ENCODE results near the gene INTS11.

The INTS11 gene

GRCh38 chr1:1281533-1282321, 42.7 kb downstream of the INTS11 start:
- ATAC-seq (ENCODE audit: low read depth) (no peak), DNase-seq (ENCODE audit: low spot score in 2 of 2) (no peak)
- no peak overlapping the region for H3K4me3 Mint-ChIP-seq
- H3K9me3 Mint-ChIP-seq = no peaks in the 10 kb centered on the region
- H3K36me3 Mint-ChIP-seq = no peaks in the 10 kb centered on the region
- peaks cover 6% of the 10 kb centered on the region for H3K4me1 Mint-ChIP-seq
- no peak overlapping the region for H3K27ac Mint-ChIP-seq
- H3K27me3 Mint-ChIP-seq = peaks cover 5% of the 10 kb centered on the region

GRCh38 chr1:1280782-1281481, 43.5 kb downstream of the INTS11 start:
- Mint-ChIP-seq H3K9me3 (no peaks in the 10 kb centered on the region), H3K4me1 (peaks cover 6% of the 10 kb centered on the region), H3K36me3 (no peaks in the 10 kb centered on the region), H3K4me3 (no peak overlapping the region), H3K27ac (no peak overlapping the region), H3K27me3 (peaks cover 5% of the 10 kb centered on the region)
- DNase-seq (ENCODE audit: low spot score in 2 of 2) (no peak), ATAC-seq (ENCODE audit: low read depth) (no peak)

- H3K4me1 Mint-ChIP-seq = peaks cover 6% of the 10 kb centered on the region
- no peak overlapping the region for H3K4me3 Mint-ChIP-seq
- peaks cover 5% of the 10 kb centered on the region for H3K27me3 Mint-ChIP-seq
- no peak for ATAC-seq (ENCODE audit: low read depth)
- no peak overlapping the region for H3K27ac Mint-ChIP-seq
- no peaks in the 10 kb centered on the region for H3K36me3 Mint-ChIP-seq
- no peaks in the 10 kb centered on the region for H3K9me3 Mint-ChIP-seq
- no peak for DNase-seq (ENCODE audit: low spot score in 2 of 2)
Measured at GRCh38 chr1:1279028-1279427, 45.4 kb downstream of the INTS11 start.

GRCh38 chr1:1278620-1279019, 45.8 kb downstream of the INTS11 start:
- ATAC-seq (ENCODE audit: low read depth) (no peak), DNase-seq (ENCODE audit: low spot score in 2 of 2) (no peak)
- Mint-ChIP-seq H3K4me1 (peaks cover 3% of the 10 kb centered on the region), H3K27ac (no peak overlapping the region), H3K27me3 (peaks cover 4% of the 10 kb centered on the region), H3K9me3 (no peaks in the 10 kb centered on the region), H3K4me3 (no peak overlapping the region), H3K36me3 (no peaks in the 10 kb centered on the region)

- Mint-ChIP-seq H3K27ac (no peak overlapping the region), H3K36me3 (no peaks in the 10 kb centered on the region), H3K27me3 (no peaks in the 10 kb centered on the region), H3K9me3 (no peaks in the 10 kb centered on the region), H3K4me3 (peak overlapping the region; percentile 37), H3K4me1 (peaks cover 12% of the 10 kb centered on the region)
- ATAC-seq (ENCODE audit: low read depth) (no peak), DNase-seq (ENCODE audit: low spot score in 2 of 2) (no peak)
Measured at GRCh38 chr1:1275836-1276235, 48.6 kb downstream of the INTS11 start.

GRCh38 chr1:1274931-1275431, 49.5 kb downstream of the INTS11 start:
- Mint-ChIP-seq H3K36me3 (no peaks in the 10 kb centered on the region), H3K27ac (no peak overlapping the region), H3K9me3 (no peaks in the 10 kb centered on the region), H3K4me3 (peak overlapping the region; percentile 76), H3K27me3 (no peaks in the 10 kb centered on the region), H3K4me1 (peaks cover 21% of the 10 kb centered on the region)
- DNase-seq (ENCODE audit: low spot score in 2 of 2) (no peak), ATAC-seq (ENCODE audit: low read depth) (no peak)

GRCh38 chr1:1274299-1274930, 50.0 kb downstream of the INTS11 start:
- Mint-ChIP-seq H3K4me3 (peak overlapping the region; percentile 76), H3K36me3 (no peaks in the 10 kb centered on the region), H3K27me3 (no peaks in the 10 kb centered on the region), H3K4me1 (peaks cover 25% of the 10 kb centered on the region), H3K27ac (no peak overlapping the region), H3K9me3 (no peaks in the 10 kb centered on the region)
- no peak for ATAC-seq (ENCODE audit: low read depth)
- DNase-seq (ENCODE audit: low spot score in 2 of 2) = no peak

- Mint-ChIP-seq H3K36me3 (no peaks in the 10 kb centered on the region), H3K27me3 (no peaks in the 10 kb centered on the region), H3K27ac (peak within 1 kb of the TSS; percentile 63), H3K4me3 (peak within 1 kb of the TSS; percentile 84), H3K9me3 (no peaks in the 10 kb centered on the region), H3K4me1 (peaks cover 25% of the 10 kb centered on the region)
- ATAC-seq (ENCODE audit: low read depth) = peak; percentile 98
- peak; percentile 81 to 85 for DNase-seq (ENCODE audit: low spot score in 2 of 2)
Measured at GRCh38 chr1:1273512-1274298, 50.8 kb downstream of the INTS11 start, which contains the start of gene UBE2J2. Gene UBE2J2 (minus strand): TSS chr1:1273854. CDS start chr1:1267992, 5,862 bp downstream.

- DNase-seq (ENCODE audit: low spot score in 2 of 2) (no peak), ATAC-seq (ENCODE audit: low read depth) (no peak)
- H3K36me3 Mint-ChIP-seq = no peaks in the 10 kb centered on the region
- peak overlapping the region; percentile 84 for H3K4me3 Mint-ChIP-seq
- H3K27ac Mint-ChIP-seq = peak overlapping the region; percentile 63
- no peaks in the 10 kb centered on the region for H3K9me3 Mint-ChIP-seq
- H3K27me3 Mint-ChIP-seq = no peaks in the 10 kb centered on the region
- peaks cover 25% of the 10 kb centered on the region for H3K4me1 Mint-ChIP-seq
Measured at GRCh38 chr1:1273209-1273511, 51.3 kb downstream of the INTS11 start.

- H3K4me3 Mint-ChIP-seq = peak overlapping the region; percentile 84
- ATAC-seq (ENCODE audit: low read depth) = no peak
- H3K9me3 Mint-ChIP-seq = no peaks in the 10 kb centered on the region
- peaks cover 25% of the 10 kb centered on the region for H3K4me1 Mint-ChIP-seq
- H3K27me3 Mint-ChIP-seq = no peaks in the 10 kb centered on the region
- DNase-seq (ENCODE audit: low spot score in 2 of 2) = no peak
- H3K27ac Mint-ChIP-seq = peak overlapping the region; percentile 63
- H3K36me3 Mint-ChIP-seq = peaks cover 2% of the 10 kb centered on the region
Measured at GRCh38 chr1:1272341-1273208, 51.9 kb downstream of the INTS11 start.

- H3K4me1 Mint-ChIP-seq = peaks cover 28% of the 10 kb centered on the region
- peak overlapping the region; percentile 52 for H3K4me3 Mint-ChIP-seq
- peak overlapping the region; percentile 17 for H3K27ac Mint-ChIP-seq
- ATAC-seq (ENCODE audit: low read depth) (no peak), DNase-seq (ENCODE audit: low spot score in 2 of 2) (no peak)
- no peaks in the 10 kb centered on the region for H3K27me3 Mint-ChIP-seq
- H3K36me3 Mint-ChIP-seq = peaks cover 2% of the 10 kb centered on the region
- no peaks in the 10 kb centered on the region for H3K9me3 Mint-ChIP-seq
Measured at GRCh38 chr1:1270813-1271212, 53.6 kb downstream of the INTS11 start.

- no peak overlapping the region for H3K27ac Mint-ChIP-seq
- H3K4me1 Mint-ChIP-seq = peaks cover 28% of the 10 kb centered on the region
- no peak overlapping the region for H3K4me3 Mint-ChIP-seq
- peaks cover 7% of the 10 kb centered on the region for H3K36me3 Mint-ChIP-seq
- DNase-seq (ENCODE audit: low spot score in 2 of 2) (no peak), ATAC-seq (ENCODE audit: low read depth) (no peak)
- no peaks in the 10 kb centered on the region for H3K27me3 Mint-ChIP-seq
- H3K9me3 Mint-ChIP-seq = no peaks in the 10 kb centered on the region
Measured at GRCh38 chr1:1268284-1268682, 56.2 kb downstream of the INTS11 start.
